Activated CD4-positive, alpha-beta T cell treated with anti-CD3 and anti-CD28 coated beads, Interleukin-2, amount 10 ng/mL, durations not matched to agents 7 days and 5 days (primary cell): Measurements from ENCODE around the gene THBS2. TPM values are rescaled to one million over a fixed set of nuclear protein-coding genes. Genes with fewer than 3 reads are reported as not detected.

Experiments used
- CTCF ChIA-PET: fragments of 350-600 bp; sonication (Branson Sonifier 250); formaldehyde crosslinking; loops from one replicate; lab custom pipeline; 2021; ENCODE audit warnings: antibody characterized with exemption; lab: Charles Lee
- POLR2A ChIA-PET: fragments of 350-600 bp; sonication (Branson Sonifier 250); formaldehyde crosslinking; loops from one replicate; lab custom pipeline; 2021; ENCODE audit warnings: antibody characterized with exemption; lab: Charles Lee
- DNase-seq: peaks from one replicate; pipeline ENCODE4 v3.0.0-alpha.2; 2020
- H3K27ac Mint-ChIP-seq: one replicate; pipeline ENCODE4 v1.8.0; 2021; ENCODE audit warnings: mild to moderate bottlenecking, moderate library complexity, mixed read lengths
- H3K27me3 Mint-ChIP-seq: one replicate; pipeline ENCODE4 v1.8.0; 2021; ENCODE audit warnings: mixed read lengths
- H3K36me3 Mint-ChIP-seq: one replicate; pipeline ENCODE4 v1.8.0; 2021; ENCODE audit warnings: low read depth, mixed read lengths
- H3K4me1 Mint-ChIP-seq: one replicate; pipeline ENCODE4 v1.8.0; 2021; ENCODE audit warnings: mixed read lengths
- H3K4me3 Mint-ChIP-seq: one replicate; pipeline ENCODE4 v1.8.0; 2021; ENCODE audit warnings: mild to moderate bottlenecking, moderate library complexity, mixed read lengths
- H3K9me3 Mint-ChIP-seq: one replicate; pipeline ENCODE4 v1.8.0; 2021; ENCODE audit warnings: mixed read lengths
- total RNA-seq, 2 experiments: library from RNA; stranded (reverse); gene quantifications; one replicate each; pipeline ENCODE4 v1.2.3, GENCODE V29; 2021

The THBS2 gene
- total RNA-seq, 2 experiments from 2014 or later, result not detected

DNA sequence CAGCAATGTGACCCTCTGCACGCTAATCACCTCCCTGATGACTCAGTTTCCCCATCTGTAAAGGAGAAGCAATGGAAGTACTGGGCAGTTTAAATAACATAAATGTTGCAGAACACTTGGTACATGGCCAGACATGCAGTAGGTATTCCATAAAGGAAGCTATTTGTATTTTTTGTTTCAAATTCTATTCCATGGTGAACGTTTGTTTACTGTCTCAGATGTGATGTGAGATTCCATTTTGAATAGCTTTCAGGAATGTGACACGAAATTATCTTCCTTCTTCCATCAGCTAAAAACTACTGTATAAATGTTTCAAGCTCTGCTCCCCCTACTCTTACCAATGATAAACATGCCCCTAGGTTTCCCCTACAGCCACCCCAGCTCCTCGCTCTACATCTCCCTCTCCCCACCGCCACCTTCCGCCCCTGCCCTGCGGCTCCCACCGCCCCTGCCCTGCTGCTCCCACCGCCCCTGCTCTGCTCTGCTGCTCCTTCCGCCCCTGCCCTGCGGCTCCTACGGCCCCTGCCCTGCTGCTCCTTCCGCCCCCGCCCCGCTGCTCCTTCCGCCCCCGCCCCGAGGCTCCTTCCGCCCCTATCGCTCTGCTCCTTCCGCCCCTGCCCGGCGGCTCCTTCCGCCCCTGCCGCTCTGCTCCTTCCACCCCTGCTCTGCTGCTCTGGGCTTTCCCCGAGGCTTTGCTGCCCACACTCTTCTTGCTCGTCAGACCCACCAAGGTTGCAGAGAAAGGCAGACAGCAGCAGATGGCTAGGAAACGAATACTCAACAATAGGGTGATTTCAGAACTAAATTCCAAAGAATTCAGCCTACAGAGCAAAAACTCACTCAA lies 78.9 kb downstream of the THBS2 start:
- no peaks in the 10 kb centered on the region for H3K4me1 Mint-ChIP-seq
- H3K4me3 Mint-ChIP-seq, result no peak overlapping the region
- no peak overlapping the region for H3K27ac Mint-ChIP-seq
- POLR2A ChIA-PET, result no interaction called here
- CTCF ChIA-PET, result no interaction called here
- no peaks in the 10 kb centered on the region for H3K9me3 Mint-ChIP-seq
- no peak for DNase-seq
- H3K27me3 Mint-ChIP-seq, result peaks cover 4% of the 10 kb centered on the region
- no peaks in the 10 kb centered on the region for H3K36me3 Mint-ChIP-seq

DNA sequence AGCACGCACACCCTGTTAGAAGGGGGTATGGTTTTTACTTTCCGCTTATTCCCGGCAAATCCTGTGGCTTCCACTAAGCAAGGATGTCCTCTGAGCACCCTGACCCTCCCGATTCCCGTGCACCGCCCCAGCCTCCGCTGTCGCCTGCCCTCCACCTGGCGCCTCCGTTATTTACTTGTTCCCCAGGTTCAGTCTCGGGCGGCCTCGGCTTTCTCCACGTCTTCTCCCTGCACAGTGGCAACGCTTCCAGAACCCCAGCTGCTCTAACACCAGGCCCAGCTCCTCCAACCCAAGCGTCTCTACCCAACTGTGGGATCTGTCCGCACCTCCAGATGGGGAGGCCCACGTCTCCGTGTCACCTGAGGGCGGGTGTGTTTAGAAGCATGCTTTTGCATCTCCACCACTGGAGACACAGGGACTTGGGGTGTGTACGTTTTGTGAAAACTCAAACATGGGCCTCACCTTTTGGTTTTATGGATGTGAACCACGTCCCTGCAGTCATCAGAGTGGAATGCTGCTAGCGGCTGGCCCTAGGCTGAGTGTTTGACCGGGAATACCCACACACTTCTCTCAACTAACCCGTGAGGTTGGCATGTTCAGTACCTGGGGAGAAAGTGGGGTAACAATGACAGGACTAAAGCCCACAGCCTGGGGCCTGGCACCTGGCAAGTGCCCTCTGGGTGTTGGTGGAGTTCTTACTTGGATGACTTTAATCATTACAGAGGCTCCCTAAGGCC lies 79.9 kb downstream of the THBS2 start:
- no peaks in the 10 kb centered on the region for H3K9me3 Mint-ChIP-seq
- no peaks in the 10 kb centered on the region for H3K36me3 Mint-ChIP-seq
- no peaks in the 10 kb centered on the region for H3K4me1 Mint-ChIP-seq
- no peak overlapping the region for H3K4me3 Mint-ChIP-seq
- no peak for DNase-seq
- CTCF ChIA-PET, result no interaction called here
- no peaks in the 10 kb centered on the region for H3K27me3 Mint-ChIP-seq
- POLR2A ChIA-PET, result no interaction called here
- no peak overlapping the region for H3K27ac Mint-ChIP-seq

DNA sequence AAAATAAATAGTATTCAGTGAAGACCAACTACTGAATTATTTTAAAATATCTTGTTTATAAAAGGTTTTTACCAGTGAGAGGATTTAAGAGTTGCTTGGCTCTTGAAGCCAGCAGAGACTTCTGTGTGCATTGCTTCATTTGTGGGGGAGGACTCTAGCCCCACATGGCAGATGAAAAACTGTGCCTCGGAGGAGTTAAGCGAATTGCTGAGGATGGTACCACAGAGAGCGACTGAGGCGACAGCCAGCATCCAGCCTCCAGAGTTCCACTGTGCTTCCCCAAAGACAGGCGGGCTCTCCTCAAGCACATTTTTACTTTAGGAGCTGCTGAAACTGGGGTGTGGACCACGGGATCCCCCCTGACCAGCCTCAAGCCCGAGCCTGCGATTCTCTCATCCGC lies 80.7 kb downstream of the THBS2 start:
- ChIA-PET CTCF (no interaction called here), POLR2A (no interaction called here)
- no peak overlapping the region for H3K4me3 Mint-ChIP-seq

DNA sequence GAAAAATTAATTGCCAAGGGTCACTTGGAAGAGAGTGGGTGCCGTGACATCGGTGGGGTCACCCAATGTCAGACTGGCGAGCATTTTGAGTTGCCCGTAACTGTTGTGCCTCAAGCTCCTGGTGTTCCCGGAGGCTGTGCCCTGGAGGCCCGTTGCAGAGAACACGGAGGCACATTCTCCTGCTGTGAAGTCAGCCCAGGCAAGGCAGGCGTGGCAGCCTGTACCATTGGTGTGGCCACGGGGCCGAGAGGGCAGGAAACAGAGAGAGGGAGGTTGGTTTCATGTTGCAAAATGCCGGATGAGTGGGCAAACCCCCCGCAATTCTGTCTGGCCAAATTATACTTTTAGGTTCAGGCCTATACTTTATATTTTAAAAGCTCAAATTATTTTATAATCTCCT lies 81.2 kb downstream of the THBS2 start:
- Mint-ChIP-seq H3K9me3 (no peaks in the 10 kb centered on the region), H3K36me3 (no peaks in the 10 kb centered on the region), H3K4me1 (no peaks in the 10 kb centered on the region), H3K27ac (no peak overlapping the region), H3K27me3 (no peaks in the 10 kb centered on the region), H3K4me3 (no peak overlapping the region)
- ChIA-PET POLR2A (no interaction called here), CTCF (no interaction called here)
- no peak for DNase-seq

More for the DNA sequence above, 80.7 kb downstream of the THBS2 start:
- Mint-ChIP-seq H3K27me3 (no peaks in the 10 kb centered on the region), H3K9me3 (no peaks in the 10 kb centered on the region), H3K36me3 (no peaks in the 10 kb centered on the region), H3K4me1 (no peaks in the 10 kb centered on the region), H3K27ac (no peak overlapping the region)
- no peak for DNase-seq

- H3K36me3 Mint-ChIP-seq, result no peaks in the 10 kb centered on the region
- no peak overlapping the region for H3K4me3 Mint-ChIP-seq
- CTCF ChIA-PET, result no interaction called here
- no peaks in the 10 kb centered on the region for H3K9me3 Mint-ChIP-seq
- no peak for DNase-seq
- H3K27me3 Mint-ChIP-seq, result no peaks in the 10 kb centered on the region
- POLR2A ChIA-PET, result no interaction called here
- H3K27ac Mint-ChIP-seq, result no peak overlapping the region
- no peaks in the 10 kb centered on the region for H3K4me1 Mint-ChIP-seq
These were observed 81.7 kb downstream of the THBS2 start for GRCh38 chr6:169171951-169172350.

GRCh38 chr6:169171016-169171415 lies 82.6 kb downstream of the THBS2 start:
- H3K4me1 Mint-ChIP-seq, result no peaks in the 10 kb centered on the region
- DNase-seq, result no peak
- no peaks in the 10 kb centered on the region for H3K36me3 Mint-ChIP-seq
- H3K27me3 Mint-ChIP-seq, result no peaks in the 10 kb centered on the region
- H3K4me3 Mint-ChIP-seq, result no peak overlapping the region
- H3K9me3 Mint-ChIP-seq, result no peaks in the 10 kb centered on the region
- no peak overlapping the region for H3K27ac Mint-ChIP-seq
- ChIA-PET CTCF (no interaction called here), POLR2A (no interaction called here)

DNA sequence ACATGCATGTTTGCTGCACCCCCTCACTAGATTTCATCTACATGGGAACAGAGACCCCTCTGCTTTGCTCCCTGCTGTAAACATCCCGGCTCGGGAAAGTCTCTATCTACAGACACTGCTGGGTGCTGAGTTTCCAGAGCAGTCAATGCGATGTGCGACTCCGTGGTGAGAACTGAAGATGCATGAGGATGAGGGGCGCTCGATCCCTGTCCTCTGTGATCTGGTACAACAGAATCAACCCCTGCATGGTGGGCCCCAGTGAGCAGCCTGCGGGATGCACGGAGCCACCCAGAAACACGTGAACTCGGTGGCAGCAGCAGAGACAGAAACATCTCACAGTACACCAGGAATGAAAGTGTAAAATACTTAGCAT lies 83.1 kb downstream of the THBS2 start:
- CTCF ChIA-PET, result no interaction called here
- Mint-ChIP-seq H3K27ac (peak overlapping the region; percentile 25), H3K9me3 (no peaks in the 10 kb centered on the region), H3K4me3 (no peak overlapping the region), H3K27me3 (no peaks in the 10 kb centered on the region), H3K36me3 (no peaks in the 10 kb centered on the region), H3K4me1 (no peaks in the 10 kb centered on the region)
- POLR2A ChIA-PET, result no interaction called here
- no peak for DNase-seq

GRCh38 chr6:169169941-169170582 lies 83.6 kb downstream of the THBS2 start:
- POLR2A ChIA-PET, result no interaction called here

DNA sequence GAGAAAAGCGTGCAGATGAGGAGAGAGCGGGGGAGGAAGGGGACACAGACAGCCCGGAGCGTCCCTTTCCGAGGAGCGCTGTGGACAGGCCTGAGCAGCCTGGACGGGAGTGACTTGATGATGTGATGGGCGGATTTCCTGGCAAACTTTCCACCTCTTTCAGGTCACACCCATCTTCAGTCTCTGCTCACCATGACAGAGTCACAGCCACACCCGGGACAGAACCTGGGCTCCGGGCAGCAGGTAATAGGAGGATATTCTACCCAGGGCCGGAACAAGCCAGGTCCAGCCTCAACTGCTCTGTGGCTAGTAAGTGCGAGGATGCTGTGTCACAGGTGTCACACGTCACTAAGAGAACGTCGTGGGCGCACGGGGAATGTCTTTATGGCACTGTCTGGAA lies 84.3 kb downstream of the THBS2 start:
- no peak overlapping the region for H3K4me3 Mint-ChIP-seq
- CTCF ChIA-PET, result no interaction called here

More at GRCh38 chr6:169169941-169170582, 83.6 kb downstream of the THBS2 start:
- Mint-ChIP-seq H3K27me3 (no peaks in the 10 kb centered on the region), H3K36me3 (no peaks in the 10 kb centered on the region), H3K27ac (peak overlapping the region; percentile 25), H3K4me1 (no peaks in the 10 kb centered on the region), H3K9me3 (no peaks in the 10 kb centered on the region), H3K4me3 (no peak overlapping the region)
- CTCF ChIA-PET, result no interaction called here
- no peak for DNase-seq

GRCh38 chr6:169168706-169169105 lies 84.9 kb downstream of the THBS2 start:
- DNase-seq, result no peak
- H3K27me3 Mint-ChIP-seq, result no peaks in the 10 kb centered on the region
- H3K4me3 Mint-ChIP-seq, result no peak overlapping the region
- no peaks in the 10 kb centered on the region for H3K9me3 Mint-ChIP-seq
- H3K36me3 Mint-ChIP-seq, result no peaks in the 10 kb centered on the region
- no peak overlapping the region for H3K27ac Mint-ChIP-seq
- POLR2A ChIA-PET, result no interaction called here
- CTCF ChIA-PET, result no interaction called here
- no peaks in the 10 kb centered on the region for H3K4me1 Mint-ChIP-seq

More for the DNA sequence above, 84.3 kb downstream of the THBS2 start:
- POLR2A ChIA-PET, result no interaction called here
- Mint-ChIP-seq H3K36me3 (no peaks in the 10 kb centered on the region), H3K9me3 (no peaks in the 10 kb centered on the region), H3K27me3 (no peaks in the 10 kb centered on the region), H3K4me1 (no peaks in the 10 kb centered on the region), H3K27ac (no peak overlapping the region)
- DNase-seq, result no peak

GRCh38 chr6:169168302-169168630 lies 85.4 kb downstream of the THBS2 start:
- H3K4me1 Mint-ChIP-seq, result no peaks in the 10 kb centered on the region
- no peak for DNase-seq
- H3K9me3 Mint-ChIP-seq, result no peaks in the 10 kb centered on the region
- H3K27me3 Mint-ChIP-seq, result no peaks in the 10 kb centered on the region
- no peak overlapping the region for H3K27ac Mint-ChIP-seq
- H3K36me3 Mint-ChIP-seq, result no peaks in the 10 kb centered on the region
- CTCF ChIA-PET, result no interaction called here
- H3K4me3 Mint-ChIP-seq, result no peak overlapping the region
- POLR2A ChIA-PET, result no interaction called here

DNA sequence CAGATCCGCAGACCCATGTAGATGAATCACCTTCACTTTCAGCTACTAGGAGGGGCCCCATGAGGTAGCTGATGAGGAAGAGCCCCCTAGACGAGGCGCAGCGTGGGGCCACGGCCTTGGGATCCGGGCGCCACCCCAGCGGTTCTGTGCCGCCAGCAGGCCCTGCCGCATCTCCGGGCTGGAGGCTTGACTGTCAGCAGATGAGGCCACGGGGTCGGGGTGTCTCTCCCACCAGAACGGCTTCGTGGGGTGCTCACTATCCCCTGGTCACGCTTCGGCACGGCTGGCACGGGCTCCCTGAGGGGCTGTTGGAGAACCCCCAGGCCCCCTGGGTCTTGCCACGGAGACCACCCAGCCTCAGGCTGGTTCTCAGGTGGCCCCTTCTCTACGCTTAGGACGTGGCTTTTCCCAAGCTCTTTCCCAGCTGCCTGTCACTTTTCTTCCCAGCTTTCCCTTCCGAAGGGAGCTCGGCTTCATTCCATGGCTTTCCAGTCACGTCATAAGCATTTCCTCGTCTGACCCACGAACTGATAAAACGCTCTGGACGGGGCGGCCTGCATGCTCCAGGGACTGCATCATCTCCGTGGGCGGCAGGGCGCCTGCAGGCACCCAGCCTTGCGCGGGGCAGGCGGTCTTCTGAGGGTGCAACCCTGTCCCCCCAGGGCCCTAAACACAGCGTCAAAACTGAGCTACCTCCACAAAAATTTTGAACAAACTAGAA lies 85.9 kb downstream of the THBS2 start:
- H3K4me3 Mint-ChIP-seq, result no peak overlapping the region

More for the DNA sequence above, 85.9 kb downstream of the THBS2 start:
- no peak for DNase-seq
- ChIA-PET POLR2A (no interaction called here), CTCF (no interaction called here)
- H3K27me3 Mint-ChIP-seq, result no peaks in the 10 kb centered on the region
- no peaks in the 10 kb centered on the region for H3K9me3 Mint-ChIP-seq
- H3K4me1 Mint-ChIP-seq, result no peaks in the 10 kb centered on the region
- H3K36me3 Mint-ChIP-seq, result no peaks in the 10 kb centered on the region
- H3K27ac Mint-ChIP-seq, result no peak overlapping the region
